ENCODE measurements around the gene CLNS1A. TPM values are rescaled to one million over a fixed set of nuclear protein-coding genes. Genes with fewer than 3 reads are reported as not detected.

The CLNS1A gene
- total and polyA plus RNA-seq, 9 of the 15 experiments (the other 6 are each of a cell fraction or from before 2014, with no cell fraction given): 146 to 472 (median 345) TPM

GRCh38 chr11:77658213-77659013, 20.8 kb upstream of the CLNS1A start (continued):
- TF ChIP-seq, protein P1, sequence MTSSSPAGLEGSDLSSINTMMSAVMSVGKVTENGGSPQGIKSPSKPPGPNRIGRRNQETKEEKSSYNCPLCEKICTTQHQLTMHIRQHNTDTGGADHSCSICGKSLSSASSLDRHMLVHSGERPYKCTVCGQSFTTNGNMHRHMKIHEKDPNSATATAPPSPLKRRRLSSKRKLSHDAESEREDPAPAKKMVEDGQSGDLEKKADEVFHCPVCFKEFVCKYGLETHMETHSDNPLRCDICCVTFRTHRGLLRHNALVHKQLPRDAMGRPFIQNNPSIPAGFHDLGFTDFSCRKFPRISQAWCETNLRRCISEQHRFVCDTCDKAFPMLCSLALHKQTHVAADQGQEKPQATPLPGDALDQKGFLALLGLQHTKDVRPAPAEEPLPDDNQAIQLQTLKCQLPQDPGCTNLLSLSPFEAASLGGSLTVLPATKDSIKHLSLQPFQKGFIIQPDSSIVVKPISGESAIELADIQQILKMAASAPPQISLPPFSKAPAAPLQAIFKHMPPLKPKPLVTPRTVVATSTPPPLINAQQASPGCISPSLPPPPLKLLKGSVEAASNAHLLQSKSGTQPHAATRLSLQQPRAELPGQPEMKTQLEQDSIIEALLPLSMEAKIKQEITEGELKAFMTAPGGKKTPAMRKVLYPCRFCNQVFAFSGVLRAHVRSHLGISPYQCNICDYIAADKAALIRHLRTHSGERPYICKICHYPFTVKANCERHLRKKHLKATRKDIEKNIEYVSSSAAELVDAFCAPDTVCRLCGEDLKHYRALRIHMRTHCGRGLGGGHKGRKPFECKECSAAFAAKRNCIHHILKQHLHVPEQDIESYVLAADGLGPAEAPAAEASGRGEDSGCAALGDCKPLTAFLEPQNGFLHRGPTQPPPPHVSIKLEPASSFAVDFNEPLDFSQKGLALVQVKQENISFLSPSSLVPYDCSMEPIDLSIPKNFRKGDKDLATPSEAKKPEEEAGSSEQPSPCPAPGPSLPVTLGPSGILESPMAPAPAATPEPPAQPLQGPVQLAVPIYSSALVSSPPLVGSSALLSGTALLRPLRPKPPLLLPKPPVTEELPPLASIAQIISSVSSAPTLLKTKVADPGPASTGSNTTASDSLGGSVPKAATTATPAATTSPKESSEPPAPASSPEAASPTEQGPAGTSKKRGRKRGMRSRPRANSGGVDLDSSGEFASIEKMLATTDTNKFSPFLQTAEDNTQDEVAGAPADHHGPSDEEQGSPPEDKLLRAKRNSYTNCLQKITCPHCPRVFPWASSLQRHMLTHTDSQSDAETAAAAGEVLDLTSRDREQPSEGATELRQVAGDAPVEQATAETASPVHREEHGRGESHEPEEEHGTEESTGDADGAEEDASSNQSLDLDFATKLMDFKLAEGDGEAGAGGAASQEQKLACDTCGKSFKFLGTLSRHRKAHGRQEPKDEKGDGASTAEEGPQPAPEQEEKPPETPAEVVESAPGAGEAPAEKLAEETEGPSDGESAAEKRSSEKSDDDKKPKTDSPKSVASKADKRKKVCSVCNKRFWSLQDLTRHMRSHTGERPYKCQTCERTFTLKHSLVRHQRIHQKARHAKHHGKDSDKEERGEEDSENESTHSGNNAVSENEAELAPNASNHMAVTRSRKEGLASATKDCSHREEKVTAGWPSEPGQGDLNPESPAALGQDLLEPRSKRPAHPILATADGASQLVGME (CRISPR knock-in tag; IDR thresholded peaks at IDR 0.05): no peak
- TF ChIP-seq RBFOX2 (IDR thresholded peaks at IDR 0.05; ENCODE audit: low read depth, low read length) (no peak), CBFA2T2 (conservative IDR thresholded peaks at IDR 0.05) (peak; percentile 71), CBFA2T3 (IDR thresholded peaks at IDR 0.05) (peak; percentile 83), CAMTA2 (CRISPR knock-in tag; conservative IDR thresholded peaks at IDR 0.05) (no peak), DPF2 (IDR thresholded peaks at IDR 0.05) (peak; percentile 53; the same call in 1 of the 2 replicates), POLR2AphosphoS5 (IDR thresholded peaks at IDR 0.05; ENCODE audit: control insufficient read depth, insufficient read depth, low read depth, low read length) (peak; percentile 46; the same call in 1 of the 2 replicates), DACH1 (IDR thresholded peaks at IDR 0.05; ENCODE audit: partially characterized antibody) (peak; percentile 73), ZBTB40 (IDR thresholded peaks at IDR 0.05) (peak; percentile 91), ZBTB40 (CRISPR knock-in tag; IDR thresholded peaks at IDR 0.05) (no peak), THRAP3 (IDR thresholded peaks at IDR 0.05; ENCODE audit: borderline replicate concordance) (no peak), TAL1 (IDR thresholded peaks at IDR 0.05) (peak; percentile 40; the same call in 1 of the 2 replicates), ZFX (CRISPR knock-in tag; IDR thresholded peaks at IDR 0.05) (no peak), ARID1B (IDR thresholded peaks at IDR 0.05) (peak; percentile 47; the same call in 1 of the 2 replicates)

Data from K562 (cell line).